Ishikawa (cell line): ENCODE results near the gene RND3.
A peak's percentile ranks its signal among the peaks of the same experiment; 100 is the strongest.

ENCODE experiments used
- CEBPB ChIP-seq: IDR thresholded peaks from 2 replicates; pipeline ENCODE4 v1.6.1; 2012
- CREB1 ChIP-seq: IDR thresholded peaks from 2 replicates; pipeline ENCODE4 v1.6.1; 2012; ENCODE audit warnings: low read depth
- EGR1 ChIP-seq: IDR thresholded peaks from 2 replicates; pipeline ENCODE4 v1.6.1; 2012
- EP300 ChIP-seq: IDR thresholded peaks from 2 replicates; pipeline ENCODE4 v1.6.1; 2012; ENCODE audit warnings: borderline replicate concordance
- FOXM1 ChIP-seq: IDR thresholded peaks from 2 replicates; pipeline ENCODE4 v1.6.1; 2012; ENCODE audit warnings: low read depth, borderline replicate concordance
- MAX ChIP-seq: IDR thresholded peaks from 2 replicates; pipeline ENCODE4 v1.6.1; 2012
- NFIC ChIP-seq: IDR thresholded peaks from 2 replicates; pipeline ENCODE4 v1.6.1; 2012
- RAD21 ChIP-seq: IDR thresholded peaks from 2 replicates; pipeline ENCODE4 v1.6.1; 2012; ENCODE audit warnings: low read depth
- REST ChIP-seq: IDR thresholded peaks from 2 replicates; pipeline ENCODE4 v1.6.1; 2012; ENCODE audit warnings: low read depth, mild to moderate bottlenecking
- TAF1 ChIP-seq: IDR thresholded peaks from 2 replicates; pipeline ENCODE4 v1.6.1; 2012; ENCODE audit warnings: low read depth, mild to moderate bottlenecking
- TCF12 ChIP-seq: IDR thresholded peaks from 2 replicates; pipeline ENCODE4 v1.6.1; 2012; ENCODE audit warnings: low read depth
- TEAD4 ChIP-seq: IDR thresholded peaks from 2 replicates; pipeline ENCODE4 v1.6.1; 2012
- USF1 ChIP-seq: IDR thresholded peaks from 2 replicates; pipeline ENCODE4 v1.6.1; 2012
- YY1 ChIP-seq: IDR thresholded peaks from 2 replicates; pipeline ENCODE4 v1.6.1; 2012; ENCODE audit warnings: low read depth
- ZBTB7A ChIP-seq: IDR thresholded peaks from 2 replicates; pipeline ENCODE4 v1.6.1; 2012; ENCODE audit warnings: low read depth

The RND3 gene

GRCh38 chr2:150464986-150465385, 22.5 kb downstream of the RND3 start:
- no peak for TF ChIP-seq TAF1
- no peak for TF ChIP-seq YY1
- no peak for TF ChIP-seq MAX
- no peak for TF ChIP-seq FOXM1
- no peak for TF ChIP-seq ZBTB7A

GRCh38 chr2:150464270-150464669, 23.2 kb downstream of the RND3 start:
- no peak for TF ChIP-seq CREB1
- no peak for TF ChIP-seq TCF12
- no peak for TF ChIP-seq EP300
- no peak for TF ChIP-seq NFIC
- no peak for TF ChIP-seq MAX
- no peak for TF ChIP-seq REST
- TF ChIP-seq TAF1: no peak

- TF ChIP-seq CEBPB (no peak), TCF12 (no peak), NFIC (no peak), YY1 (no peak), ZBTB7A (no peak), EGR1 (no peak), RAD21 (no peak), EP300 (no peak), CREB1 (no peak), TAF1 (no peak), MAX (no peak), TEAD4 (no peak), FOXM1 (no peak), USF1 (no peak), REST (no peak)
Measured at GRCh38 chr2:150462770-150463169, 24.7 kb downstream of the RND3 start.

GRCh38 chr2:150459281-150459680, 28.2 kb downstream of the RND3 start:
- TF ChIP-seq CREB1 (no peak), MAX (no peak), NFIC (no peak), FOXM1 (no peak), ZBTB7A (no peak), YY1 (no peak), EGR1 (no peak)

- peak; percentile 71 for TF ChIP-seq CEBPB
- no peak for TF ChIP-seq REST
- TF ChIP-seq USF1: no peak
- TF ChIP-seq EP300: no peak
- TF ChIP-seq TAF1: no peak
- TF ChIP-seq ZBTB7A: no peak
- TF ChIP-seq YY1: no peak
- TF ChIP-seq TCF12: no peak
Measured at GRCh38 chr2:150450765-150451164, 36.7 kb downstream of the RND3 start.
